Ovary (tissue), 9 donors: ENCODE measurements around the gene TAMM41. TPM values are rescaled to one million over a fixed set of nuclear protein-coding genes. Genes with fewer than 3 reads are reported as not detected.
"Not testable (repeated sequence)": the region's sequence is repeated elsewhere in the genome, so short reads cannot be mapped to it uniquely, and the experiment has no call there.

Source experiments
- DNase-seq, 5 donors: peaks; one replicate each; pipeline ENCODE4 v3.0.0-alpha.2; 2019 to 2020
- H3K27ac ChIP-seq, 2 donors: fragments of 200-600 bp; one replicate each; pipeline versions ENCODE4 v1.5.1 to v1.8.0; 2019 to 2022
- H3K27me3 ChIP-seq: fragments of 200-600 bp; one replicate; pipeline ENCODE4 v1.8.0; 2022
- H3K36me3 ChIP-seq: fragments of 200-600 bp; sonication (generic); one replicate; pipeline ENCODE4 v1.5.1; 2019
- H3K4me1 ChIP-seq: one replicate; pipeline ENCODE4 v1.8.1; 2013; ENCODE audit warnings: mild to moderate bottlenecking, moderate library complexity; ENCODE audit not compliant: insufficient read depth
- H3K4me3 ChIP-seq: fragments of 200-600 bp; sonication (generic); one replicate; pipeline ENCODE4 v1.5.1; 2017
- H3K9me3 ChIP-seq, 2 donors: fragments of 200-600 bp in 1 of 2; sonication (generic) in 1 of 2; one replicate each; pipeline versions ENCODE4 v1.5.1 to v1.8.1; 2013 to 2019; ENCODE audit warnings: mild to moderate bottlenecking in 1 of 2, moderate library complexity in 1 of 2
- EP300 ChIP-seq: sonication (generic); formaldehyde crosslinking; IDR thresholded peaks from one replicate; pipeline ENCODE4 v1.6.1; 2017; ENCODE audit warnings: antibody characterized with exemption
- POLR2A ChIP-seq: fragments of 450-650 bp; IDR thresholded peaks from one replicate; pipeline ENCODE4 v1.6.1; 2017; ENCODE audit warnings: antibody characterized with exemption, mild to moderate bottlenecking, moderate library complexity
- WGBS, 3 donors: extraction: QIAGEN DNeasy Blood & Tissue Kit in 1 of 3; methylation state at CpG; one replicate each; pipeline versions ENCODE4 v1.1.5 to v1.1.7; 2013 to 2017; 5-methylcytosine and 5-hydroxymethylcytosine counted together
- intact Hi-C, 4 donors: fragments of 100-400 bp; cut with DNase I; formaldehyde crosslinking; loops; one replicate each; pipeline versions ENCODE4 v1.11.0 to v1.15.1; 2022 to 2023
- polyA plus RNA-seq, 2 donors: library from polyadenylated mRNA; stranded (reverse); fragments of 200-250 nt in 1 of 2; fragments of 350-450 nt in 1 of 2; fragmentation: Illumina TruSeq in 1 of 2; extraction: RNeasy Lipid Tissue Mini Kit (QIAGEN cat#74804) in 1 of 2; gene quantifications; one replicate each; pipeline ENCODE4 v1.2.3, GENCODE V29; 2013 to 2014
- small RNA-seq: library from RNA; depleted of rRNA; stranded (forward); fragments of <200 nt; gene quantifications from one replicate; pipeline ENCODE3, GENCODE V24; 2016
- total RNA-seq, 7 donors: library from RNA; depleted of rRNA in 2 of 7; stranded (reverse); fragments of >200 nt in 2 of 7; fragmentation: NEBNext Ultra II Directional in 3 of 7; extraction: Animal tissue kit (Norgen Biotek cat#: 25700) in 3 of 7; gene quantifications; one replicate each; pipeline versions ENCODE4 v1.1.0 to v1.2.4, GENCODE V29; 2016 to 2023
- TF ChIP-seq, protein P1 (sequence below), 3 donors: fragments of 450-650 bp in 2 of 3; fragments of 200-600 bp in 1 of 3; IDR thresholded peaks; one replicate each; pipeline versions ENCODE4 v1.5.1 to v1.8.0; 2016 to 2022; ENCODE audit warnings: antibody characterized with exemption in 3 of 3, mild to moderate bottlenecking in 1 of 3
- donor health status: DM: no; HTN: no; CAD: no; lungs with moderate emphysema.
- donor health status: DM: no; HTN: no; CAD: no.
- donor health status: Bipolar disorder and iron deficiency.
- donor health status: DM: yes; HTN: yes; CAD: no.
- donor health status: DM: no; HTN: no; CAD: no.
- donor health status: DM: yes; HTN: yes; CAD: no.

TAMM41 gene
- total and polyA plus RNA-seq, 9 donors, result 10.6 to 29.2 (median 23.4) TPM

DNA sequence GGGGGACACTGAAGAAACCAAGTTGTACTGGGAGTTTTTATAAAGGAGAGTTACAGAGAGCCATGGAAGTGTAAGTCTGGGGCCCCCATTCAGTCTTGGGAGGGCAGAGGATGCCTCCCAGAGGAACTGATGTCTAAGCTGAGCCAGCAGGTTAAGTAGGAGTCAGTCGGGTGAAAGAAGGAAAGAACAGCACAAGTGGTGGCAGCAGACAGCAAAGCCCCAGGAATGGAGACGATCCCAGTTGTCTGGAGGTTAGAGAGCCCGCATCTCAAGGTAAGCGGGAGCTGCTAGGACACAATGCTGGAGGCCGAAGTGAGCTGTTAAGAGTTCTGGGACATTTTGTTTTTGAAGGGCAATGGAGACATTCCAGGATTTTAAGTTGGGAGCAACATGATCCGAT is 88.8 kb downstream of the TAMM41 start:
- no peak for DNase-seq
- H3K9me3 ChIP-seq, result no peaks in the 10 kb centered on the region
- H3K27ac ChIP-seq, result no peak overlapping the region
- H3K36me3 ChIP-seq, result no peaks in the 10 kb centered on the region
- intact Hi-C loops, result no loop called here
- WGBS, 3 donors, result 75 to 81% (median 80%) methylated on average over 6 of the region's 6 CpGs
- H3K27me3 ChIP-seq, result no peaks in the 10 kb centered on the region
- no peaks in the 10 kb centered on the region for H3K4me1 ChIP-seq
- TF ChIP-seq POLR2A (no peak), EP300 (no peak)
- TF ChIP-seq, protein P1, sequence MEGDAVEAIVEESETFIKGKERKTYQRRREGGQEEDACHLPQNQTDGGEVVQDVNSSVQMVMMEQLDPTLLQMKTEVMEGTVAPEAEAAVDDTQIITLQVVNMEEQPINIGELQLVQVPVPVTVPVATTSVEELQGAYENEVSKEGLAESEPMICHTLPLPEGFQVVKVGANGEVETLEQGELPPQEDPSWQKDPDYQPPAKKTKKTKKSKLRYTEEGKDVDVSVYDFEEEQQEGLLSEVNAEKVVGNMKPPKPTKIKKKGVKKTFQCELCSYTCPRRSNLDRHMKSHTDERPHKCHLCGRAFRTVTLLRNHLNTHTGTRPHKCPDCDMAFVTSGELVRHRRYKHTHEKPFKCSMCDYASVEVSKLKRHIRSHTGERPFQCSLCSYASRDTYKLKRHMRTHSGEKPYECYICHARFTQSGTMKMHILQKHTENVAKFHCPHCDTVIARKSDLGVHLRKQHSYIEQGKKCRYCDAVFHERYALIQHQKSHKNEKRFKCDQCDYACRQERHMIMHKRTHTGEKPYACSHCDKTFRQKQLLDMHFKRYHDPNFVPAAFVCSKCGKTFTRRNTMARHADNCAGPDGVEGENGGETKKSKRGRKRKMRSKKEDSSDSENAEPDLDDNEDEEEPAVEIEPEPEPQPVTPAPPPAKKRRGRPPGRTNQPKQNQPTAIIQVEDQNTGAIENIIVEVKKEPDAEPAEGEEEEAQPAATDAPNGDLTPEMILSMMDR (IDR thresholded peaks at IDR 0.05), result no peak
- no peak overlapping the region for H3K4me3 ChIP-seq

DNA sequence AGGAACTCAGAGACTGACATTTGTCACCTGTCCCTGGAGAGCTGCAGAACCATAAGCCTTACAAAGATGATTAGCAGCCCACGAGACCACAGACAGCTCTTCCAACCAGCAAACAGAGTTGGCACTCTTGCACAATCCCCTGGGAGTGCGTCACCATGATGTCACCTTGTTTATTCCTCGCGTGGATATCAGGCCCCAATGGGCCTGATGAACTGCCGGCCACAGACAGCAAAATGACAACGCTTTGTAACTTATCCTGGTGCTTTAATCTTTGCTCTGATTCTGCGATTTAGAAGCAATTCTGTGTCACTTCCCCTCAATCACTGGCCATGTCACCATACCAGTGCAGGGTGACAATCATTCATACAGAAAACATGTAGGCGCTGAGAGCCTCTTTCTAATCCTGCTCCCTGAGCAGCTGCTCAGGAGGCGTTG is 89.2 kb downstream of the TAMM41 start:
- no peaks in the 10 kb centered on the region for H3K36me3 ChIP-seq
- H3K9me3 ChIP-seq, result no peaks in the 10 kb centered on the region
- intact Hi-C loops, result no loop called here
- no peak overlapping the region for H3K27ac ChIP-seq
- H3K27me3 ChIP-seq, result no peaks in the 10 kb centered on the region
- no peaks in the 10 kb centered on the region for H3K4me1 ChIP-seq
- no peak overlapping the region for H3K4me3 ChIP-seq
- DNase-seq, result no peak
- no peak for TF ChIP-seq EP300
- TF ChIP-seq, protein P1 (IDR thresholded peaks at IDR 0.05), result no peak
- TF ChIP-seq POLR2A, result no peak
- WGBS, 3 donors, result 82 to 88% (median 85%) methylated on average over 9 of the region's 9 CpGs

DNA sequence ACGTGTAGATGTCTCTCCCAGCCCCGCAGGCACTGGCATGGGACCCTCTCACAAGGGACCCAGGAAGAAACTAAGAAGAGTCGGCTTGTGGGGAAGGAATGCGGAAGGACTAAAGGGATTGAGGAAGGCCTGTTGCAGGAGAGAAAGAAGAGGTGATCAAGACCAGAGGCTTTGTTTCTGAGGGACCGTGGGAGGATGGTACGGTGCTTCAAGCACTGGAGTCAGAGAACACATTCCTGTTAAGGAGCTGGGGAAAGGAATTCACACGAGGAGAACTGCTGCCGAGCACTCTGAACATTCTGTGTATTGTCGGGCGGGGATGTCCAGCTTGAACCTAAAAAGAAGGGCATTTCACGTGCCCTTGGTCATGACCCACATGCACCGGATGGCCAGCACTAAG is 91.4 kb downstream of the TAMM41 start:
- no peak overlapping the region for H3K4me3 ChIP-seq
- no peaks in the 10 kb centered on the region for H3K36me3 ChIP-seq
- no peaks in the 10 kb centered on the region for H3K27me3 ChIP-seq
- no peak overlapping the region for H3K27ac ChIP-seq
- no peaks in the 10 kb centered on the region for H3K9me3 ChIP-seq
- TF ChIP-seq EP300 (no peak), POLR2A (no peak)
- TF ChIP-seq, protein P1 (IDR thresholded peaks at IDR 0.05), result no peak
- DNase-seq, result no peak
- no peaks in the 10 kb centered on the region for H3K4me1 ChIP-seq
- intact Hi-C loops, result no loop called here
- 42 to 49% (median 47%) methylated on average over 12 of the region's 12 CpGs for WGBS, 3 donors

DNA sequence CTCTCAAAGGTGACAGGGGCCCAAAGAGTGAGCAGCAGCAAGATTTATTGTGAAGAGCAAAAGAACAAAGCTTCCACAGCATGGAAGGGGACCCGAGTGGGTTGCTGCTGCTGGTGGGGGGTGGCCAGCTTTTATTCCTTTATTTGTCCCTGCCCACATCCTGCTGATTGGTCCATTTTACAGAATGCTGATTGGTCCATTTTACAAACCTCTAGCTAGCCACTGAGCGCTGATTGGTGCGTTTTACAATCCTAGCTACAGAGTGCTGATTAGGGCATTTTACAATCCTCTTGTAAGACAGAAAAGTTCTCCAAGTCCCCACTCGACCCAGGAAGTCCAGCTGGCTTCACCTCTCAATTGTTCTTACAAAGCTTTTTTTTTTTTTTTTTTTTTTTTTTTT is 94.4 kb downstream of the TAMM41 start:
- H3K9me3 ChIP-seq, H3K27me3 ChIP-seq, H3K27ac ChIP-seq, intact Hi-C loops, H3K36me3 ChIP-seq, H3K4me3 ChIP-seq, H3K4me1 ChIP-seq, DNase-seq: not testable (repeated sequence)
- 80 to 86% (median 82%) methylated on average over 4 of the region's 4 CpGs for WGBS, 3 donors

DNA sequence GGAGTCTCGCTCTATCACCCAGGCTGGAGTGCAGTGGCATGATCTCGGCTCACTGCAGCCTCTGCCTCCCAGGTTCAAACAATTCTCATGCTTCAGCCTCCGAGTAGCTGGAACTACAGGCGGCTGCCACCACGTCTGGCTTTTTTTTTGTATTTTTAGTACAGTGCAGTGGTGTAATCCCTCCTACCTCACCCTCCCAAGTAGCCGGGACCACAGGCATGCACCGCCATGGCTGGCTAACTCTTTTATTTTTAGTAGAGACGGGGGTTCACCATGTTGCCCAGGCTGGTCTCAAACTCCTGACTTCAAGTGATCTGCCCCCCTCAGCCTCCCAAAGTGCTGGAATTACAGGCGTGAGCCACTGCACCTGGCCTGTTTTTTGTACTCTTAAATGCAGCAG is 98.4 kb downstream of the TAMM41 start:
- intact Hi-C loops, H3K9me3 ChIP-seq, H3K27ac ChIP-seq, H3K4me3 ChIP-seq, H3K4me1 ChIP-seq, DNase-seq, H3K27me3 ChIP-seq, H3K36me3 ChIP-seq: not testable (repeated sequence)
- 68 to 78% (median 71%) methylated on average over 9 of the region's 9 CpGs for WGBS, 3 donors

Small RNA genes within 50 kb of the gene (small RNA-seq; reads per million reads assigned to genes)
- not detected for gene CYCSP12

Other genes starting within 250 kb of the TAMM41 start
- 100 to 1,000 TPM in 6 of 7 donors, 10 to 100 TPM in 1; 80.5 to 120 (median 106) TPM for gene VGLL4, start 203.0 kb downstream of the TAMM41 start, total RNA-seq
- 100 to 1,000 TPM in 1 of 2 donors, 10 to 100 TPM in 1; 73.2 to 110 TPM for gene VGLL4, start 203.0 kb downstream of the TAMM41 start, polyA plus RNA-seq
- 1 to 10 TPM in 6 of 7 donors, under 1 TPM in 1; 0.69 to 5.9 (median 3.6) TPM for gene SYN2, start 157.5 kb upstream of the TAMM41 start, total RNA-seq
- gene SYN2, start 157.5 kb upstream of the TAMM41 start, polyA plus RNA-seq, result 1 to 10 TPM; 2.1 to 2.2 TPM